ENCODE results near the gene TEX30.
"Not testable (repeated sequence)": the region's sequence is repeated elsewhere in the genome, so short reads cannot be mapped to it uniquely, and the experiment has no call there.

The TEX30 gene

GRCh38 chr13:102773441-102774213 is at the start of gene TEX30:
TEX30 (minus strand) TSS chr13:102773786; CDS start chr13:102770026, 3,760 bp downstream.
- peak; percentile 74 to 86 for DNase-seq

- no peak for DNase-seq
These were observed 44.3 kb upstream of the TEX30 start for GRCh38 chr13:102817907-102818306.

GRCh38 chr13:102817241-102817640 is 43.7 kb upstream of the TEX30 start:
- DNase-seq = no peak

GRCh38 chr13:102816708-102817107 is 43.1 kb upstream of the TEX30 start:
- DNase-seq = no peak

GRCh38 chr13:102815788-102816187 is 42.2 kb upstream of the TEX30 start:
- DNase-seq = no peak

GRCh38 chr13:102814793-102815192 is 41.2 kb upstream of the TEX30 start:
- no peak for DNase-seq

GRCh38 chr13:102814025-102814607 is 40.5 kb upstream of the TEX30 start:
- no peak for DNase-seq

GRCh38 chr13:102812611-102813287 is 39.2 kb upstream of the TEX30 start:
- no peak for DNase-seq

- no peak for DNase-seq
These were observed 34.1 kb upstream of the TEX30 start for GRCh38 chr13:102807699-102808098.

- no peak for DNase-seq
These were observed 32.1 kb upstream of the TEX30 start for GRCh38 chr13:102805680-102806079.

GRCh38 chr13:102800145-102801041 is 26.8 kb upstream of the TEX30 start:
- peak; percentile 79 to 82 for DNase-seq

- DNase-seq = peak in 1 of 2 donors; percentile 13
These were observed 26.0 kb upstream of the TEX30 start for GRCh38 chr13:102799426-102800144.

GRCh38 chr13:102798581-102799425 is 25.2 kb upstream of the TEX30 start, which contains the start of the genes BIVM and POGLUT2:
BIVM (plus strand) TSS chr13:102799119; CDS start chr13:102807268, 8,149 bp downstream.
POGLUT2 (minus strand) TSS chr13:102798976; CDS start chr13:102798670, 306 bp downstream.
- peak; percentile 72 for DNase-seq

GRCh38 chr13:102793611-102794355 is 20.2 kb upstream of the TEX30 start:
- no peak for DNase-seq

GRCh38 chr13:102792396-102792795 is 18.8 kb upstream of the TEX30 start:
- no peak for DNase-seq

GRCh38 chr13:102788683-102789082 is 15.1 kb upstream of the TEX30 start:
- DNase-seq = no peak

GRCh38 chr13:102784483-102784882 is 10.9 kb upstream of the TEX30 start:
- DNase-seq = no peak

GRCh38 chr13:102781591-102781990 is 8.0 kb upstream of the TEX30 start:
- DNase-seq = no peak

GRCh38 chr13:102780656-102781055 is 7.1 kb upstream of the TEX30 start:
- DNase-seq = not testable (repeated sequence)

All from stimulated activated CD4-positive, alpha-beta T cell treated with anti-CD3 and anti-CD28 coated beads, Interleukin-2, amount 100 ng/mL, for 48 hours (primary cell).